ENCODE results near the gene KEAP1. TPM values are rescaled to one million over a fixed set of nuclear protein-coding genes. Genes with fewer than 3 reads are reported as not detected.

The KEAP1 gene
- total and polyA plus RNA-seq, 2 of the 13 experiments (the other 11 are each of a cell fraction or from before 2014, with no cell fraction given) = 56.7 to 72.9 TPM

DNA sequence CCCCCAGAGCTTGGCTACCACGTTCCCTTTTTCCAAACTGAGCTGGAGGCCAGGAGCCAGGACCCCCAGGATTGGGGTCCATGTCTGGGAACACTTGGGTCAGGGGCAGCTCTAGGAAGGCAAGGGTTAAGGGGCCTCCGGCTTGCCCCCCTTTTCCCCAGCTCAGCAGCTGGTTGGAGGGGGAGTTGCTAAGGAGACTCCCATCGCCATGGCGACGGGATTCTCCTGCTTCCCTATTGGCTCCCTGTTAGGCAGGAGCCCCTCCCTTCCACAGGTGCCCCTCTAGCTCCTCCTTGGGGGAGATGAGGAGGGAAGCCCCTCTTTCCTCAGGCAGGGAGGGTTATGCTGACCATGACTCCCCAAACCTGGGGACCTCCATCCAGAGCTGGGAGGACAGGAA lies 48.9 kb downstream of the KEAP1 start (continued):
- TF ChIP-seq, protein P1, sequence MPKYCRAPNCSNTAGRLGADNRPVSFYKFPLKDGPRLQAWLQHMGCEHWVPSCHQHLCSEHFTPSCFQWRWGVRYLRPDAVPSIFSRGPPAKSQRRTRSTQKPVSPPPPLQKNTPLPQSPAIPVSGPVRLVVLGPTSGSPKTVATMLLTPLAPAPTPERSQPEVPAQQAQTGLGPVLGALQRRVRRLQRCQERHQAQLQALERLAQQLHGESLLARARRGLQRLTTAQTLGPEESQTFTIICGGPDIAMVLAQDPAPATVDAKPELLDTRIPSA (CRISPR knock-in tag; IDR thresholded peaks at IDR 0.05; ENCODE audit: borderline replicate concordance) = no peak
- TF ChIP-seq ETV6 (CRISPR knock-in tag; conservative IDR thresholded peaks at IDR 0.05) (no peak), HDAC2 (CRISPR knock-in tag; IDR thresholded peaks at IDR 0.05) (no peak), HNRNPK (IDR thresholded peaks at IDR 0.05; ENCODE audit: low read depth, low read length, poor library complexity, severe bottlenecking) (no peak), HOXD1 (CRISPR knock-in tag; IDR thresholded peaks at IDR 0.05) (no peak), RFXANK (CRISPR knock-in tag; IDR thresholded peaks at IDR 0.05) (peak; percentile 83; the same call in 1 of the 2 replicates), CC2D1A (CRISPR knock-in tag; IDR thresholded peaks at IDR 0.05) (no peak), HES4 (CRISPR knock-in tag; IDR thresholded peaks at IDR 0.05; ENCODE audit: borderline replicate concordance) (no peak)

DNA sequence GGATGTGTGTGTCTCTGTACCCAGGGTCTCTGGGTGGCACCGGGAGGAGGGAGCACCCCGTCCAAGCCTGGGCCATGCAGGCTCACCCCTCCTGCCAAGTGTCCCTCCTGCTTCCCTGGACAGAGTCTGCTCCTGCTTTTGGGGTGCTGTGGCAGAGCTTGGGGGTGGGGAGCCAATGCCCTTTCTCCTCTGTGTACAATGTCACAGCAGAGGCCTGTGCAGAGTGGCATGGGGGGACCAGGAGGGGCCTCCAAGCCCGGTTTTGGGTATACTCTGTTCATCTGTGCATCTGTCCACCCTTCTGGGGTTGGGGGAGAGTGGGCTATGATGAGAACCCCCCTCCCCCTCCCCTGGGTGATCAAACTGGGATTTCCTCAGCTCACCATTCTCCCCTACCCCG lies 49.3 kb downstream of the KEAP1 start:
- in situ Hi-C loops (cut with HindIII; ENCODE audit: extremely low pct_ligation_motif_present, low pct_unique_long_range_greater_than_20kb) = no loop called here
- POLR2A ChIA-PET = interaction anchor here (1.1 kb wide), 1 partner anchor 49 kb away, joined by 3 read pairs; no protein-coding TSS in a partner anchor
- TF ChIP-seq, protein P2, sequence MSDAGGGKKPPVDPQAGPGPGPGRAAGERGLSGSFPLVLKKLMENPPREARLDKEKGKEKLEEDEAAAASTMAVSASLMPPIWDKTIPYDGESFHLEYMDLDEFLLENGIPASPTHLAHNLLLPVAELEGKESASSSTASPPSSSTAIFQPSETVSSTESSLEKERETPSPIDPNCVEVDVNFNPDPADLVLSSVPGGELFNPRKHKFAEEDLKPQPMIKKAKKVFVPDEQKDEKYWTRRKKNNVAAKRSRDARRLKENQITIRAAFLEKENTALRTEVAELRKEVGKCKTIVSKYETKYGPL (CRISPR knock-in tag; IDR thresholded peaks at IDR 0.05) = no peak
- TF ChIP-seq ZBTB20 (CRISPR knock-in tag; IDR thresholded peaks at IDR 0.05; ENCODE audit: borderline replicate concordance, low read depth) = no peak
- TF ChIP-seq ZNF10 (CRISPR knock-in tag; IDR thresholded peaks at IDR 0.05; ENCODE audit: borderline replicate concordance, low read depth) = no peak
- no peak for TF ChIP-seq KAT2B (IDR thresholded peaks at IDR 0.05; ENCODE audit: borderline replicate concordance, low read depth, low read length)

More for the DNA sequence above, 49.3 kb downstream of the KEAP1 start:
- FAIRE-seq (no peak), ATAC-seq (no peak), DNase-seq (ENCODE audit: low spot score) (no peak)
- H3K4me1 ChIP-seq (ENCODE audit: insufficient read depth, low read length) = no peaks in the 10 kb centered on the region
- H3K36me3 ChIP-seq (replicated peaks in 1 of 2; ENCODE audit: control insufficient read depth in 1 of 2, insufficient read depth in 2 of 2, low read length in 2 of 2) = no peaks in the 10 kb centered on the region; a peak in 1 of 5 replicates
- H4K20me1 ChIP-seq (ENCODE audit: insufficient read depth, low read length) = no peaks in the 10 kb centered on the region
- H3K27ac ChIP-seq (ENCODE audit: extremely low read length, insufficient read depth, low read length) = no peak overlapping the region
- intact Hi-C loops (cut with micrococcal nuclease; ENCODE audit: unreplicated experiment) = no loop called here
- no peaks in the 10 kb centered on the region for H3K9me3 ChIP-seq (ENCODE audit: low read length)
- no peaks in the 10 kb centered on the region for H3K27me3 ChIP-seq (ENCODE audit: control insufficient read depth in 1 of 2, insufficient read depth in 2 of 2, low read length in 2 of 2)
- H3K4me2 ChIP-seq (ENCODE audit: low read depth, low read length) = no peak overlapping the region
- H3K4me3 ChIP-seq (replicated peaks in 1 of 3; ENCODE audit: insufficient read depth in 1 of 3, low read depth in 2 of 3, low read length in 3 of 3) = no peak overlapping the region
- H3K79me2 ChIP-seq (ENCODE audit: insufficient read depth, low read length) = no peaks in the 10 kb centered on the region
- H3K9ac ChIP-seq (ENCODE audit: insufficient read depth, low read depth, low read length) = no peak overlapping the region
- WGBS (ENCODE audit: low lambda C conversion rate) = 92% methylated on average over 1 of the region's 4 CpGs
- no TSS peak for BruUV-seq (replicated peaks)
- CTCF ChIA-PET (ENCODE audit: low intra/inter-chr PET ratio, low total read pairs) = no interaction called here
- no peak overlapping the region for H2AFZ ChIP-seq (ENCODE audit: low read length)

Measured in HepG2 (cell line).